HPDE6-E6E7 (cell line): ENCODE measurements around the gene PLEKHG4.

ENCODE experiments used
- DNase-seq: peaks from one replicate; pipeline ENCODE4 v3.0.0; 2011; ENCODE audit warnings: missing footprints; ENCODE audit errors: extremely low spot score

The PLEKHG4 gene

GRCh38 chr16:67284699-67285646, 5.6 kb downstream of the PLEKHG4 start:
- DNase-seq, result no peak

- DNase-seq, result no peak
These were observed 7.3 kb downstream of the PLEKHG4 start for GRCh38 chr16:67286441-67287235.

GRCh38 chr16:67287960-67288359, 8.6 kb downstream of the PLEKHG4 start:
- DNase-seq, result no peak

- DNase-seq, result no peak
These were observed 12.1 kb downstream of the PLEKHG4 start for GRCh38 chr16:67291461-67291860.

GRCh38 chr16:67294171-67294757, 14.9 kb downstream of the PLEKHG4 start:
- DNase-seq, result no peak

GRCh38 chr16:67294938-67295361, 15.6 kb downstream of the PLEKHG4 start:
- DNase-seq, result no peak

- no peak for DNase-seq
These were observed 17.1 kb downstream of the PLEKHG4 start for GRCh38 chr16:67296420-67296819.

- no peak for DNase-seq
These were observed 18.9 kb downstream of the PLEKHG4 start for GRCh38 chr16:67298277-67298676.

GRCh38 chr16:67299269-67299668, 19.9 kb downstream of the PLEKHG4 start:
- no peak for DNase-seq

GRCh38 chr16:67301080-67301782, 21.9 kb downstream of the PLEKHG4 start:
- DNase-seq, result no peak

GRCh38 chr16:67302076-67302475, 22.7 kb downstream of the PLEKHG4 start:
- DNase-seq, result no peak

- DNase-seq, result no peak
These were observed 23.6 kb downstream of the PLEKHG4 start for GRCh38 chr16:67302970-67303369.

- DNase-seq, result no peak
These were observed 24.7 kb downstream of the PLEKHG4 start for GRCh38 chr16:67304020-67304419.

GRCh38 chr16:67305216-67306071, 26.1 kb downstream of the PLEKHG4 start:
- no peak for DNase-seq

GRCh38 chr16:67310561-67310960, 31.2 kb downstream of the PLEKHG4 start:
- DNase-seq, result no peak

- DNase-seq, result peak; percentile 100
These were observed 32.5 kb downstream of the PLEKHG4 start for GRCh38 chr16:67311607-67312488.

- no peak for DNase-seq
These were observed 33.4 kb downstream of the PLEKHG4 start for GRCh38 chr16:67312719-67313118.

- no peak for DNase-seq
These were observed 38.5 kb downstream of the PLEKHG4 start for GRCh38 chr16:67317853-67318252.

- DNase-seq, result no peak
These were observed 46.8 kb downstream of the PLEKHG4 start for GRCh38 chr16:67326115-67326471.
